Tibial nerve (tissue), 4 donors: ENCODE data around the gene AP3D1. TPM values are rescaled to one million over a fixed set of nuclear protein-coding genes. Genes with fewer than 3 reads are reported as not detected.

ENCODE experiments used
- DNase-seq, 2 donors: peaks; one replicate each; pipeline ENCODE4 v3.0.0-alpha.2; 2019; ENCODE audit warnings: low spot score in 2 of 2
- H3K27ac ChIP-seq, 4 donors: fragments of 200-600 bp; sonication (generic) in 3 of 4; one replicate each; pipeline ENCODE4 v1.5.1; 2017 to 2019; ENCODE audit warnings: mild to moderate bottlenecking in 1 of 4
- H3K27me3 ChIP-seq, 2 donors: fragments of 200-600 bp; sonication (generic) in 1 of 2; one replicate each; pipeline versions ENCODE4 v1.5.1 to v1.6.0; 2017 to 2019
- H3K36me3 ChIP-seq, 3 donors: fragments of 200-600 bp; sonication (generic); one replicate each; pipeline ENCODE4 v1.5.1; 2018 to 2019
- H3K4me1 ChIP-seq, 4 donors: fragments of 200-600 bp; sonication (generic) in 3 of 4; one replicate each; pipeline ENCODE4 v1.5.1; 2017 to 2019
- H3K4me3 ChIP-seq, 4 donors: fragments of 200-600 bp; sonication (generic) in 3 of 4; one replicate each; pipeline ENCODE4 v1.5.1; 2017 to 2019; ENCODE audit warnings: mild to moderate bottlenecking in 1 of 4, moderate library complexity in 1 of 4
- H3K9me3 ChIP-seq, 4 donors: fragments of 200-600 bp; sonication (generic) in 3 of 4; one replicate each; pipeline ENCODE4 v1.5.1; 2017 to 2019
- EP300 ChIP-seq, 2 donors: sonication (generic); formaldehyde crosslinking; IDR thresholded peaks; one replicate each; pipeline ENCODE4 v1.6.1; 2017; ENCODE audit warnings: antibody characterized with exemption in 2 of 2, mild to moderate bottlenecking in 1 of 2
- POLR2A ChIP-seq, 2 donors: fragments of 450-650 bp; IDR thresholded peaks; one replicate each; pipeline ENCODE4 v1.6.1; 2017; ENCODE audit warnings: antibody characterized with exemption in 2 of 2, mild to moderate bottlenecking in 2 of 2, moderate library complexity in 2 of 2
- WGBS, 2 donors: methylation state at CpG; one replicate each; pipeline ENCODE4 v1.1.5; 2018; 5-methylcytosine and 5-hydroxymethylcytosine counted together
- total RNA-seq, 4 donors: library from RNA; depleted of rRNA; stranded (reverse); fragments of >200 nt; gene quantifications; one replicate each; pipeline ENCODE4 v1.1.0, GENCODE V29; 2016
- TF ChIP-seq, protein P1 (sequence below), 5 experiments: fragments of 200-600 bp in 3 of 5; fragments of 450-650 bp in 2 of 5; sonication (generic) in 3 of 5; IDR thresholded peaks; one replicate each; pipeline ENCODE4 v1.5.1; 2016 to 2019; ENCODE audit warnings: antibody characterized with exemption in 5 of 5, mild to moderate bottlenecking in 3 of 5, moderate library complexity in 2 of 5

AP3D1 gene
- total RNA-seq, 4 donors from 2014 or later, result 75.2 to 127 (median 83.3) TPM

GRCh38 chr19:2112516-2113320, 38.6 kb downstream of the AP3D1 start:
- DNase-seq, result no peak
- 81 to 87% methylated on average over 16 to 23 of the region's 23 CpGs for WGBS, 2 donors
- Histone ChIP-seq H3K27ac (peak overlapping the region in 1 of 4 donors; percentile 33), H3K36me3 (peaks cover 10 to 100% (median 81%) of the 10 kb centered on the region in 3 donors), H3K27me3 (no peaks in the 10 kb centered on the region), H3K4me1 (peaks cover 0 to 2% (median 0%) of the 10 kb centered on the region in 4 donors), H3K9me3 (no peaks in the 10 kb centered on the region), H3K4me3 (no peak overlapping the region)
- TF ChIP-seq, protein P1, sequence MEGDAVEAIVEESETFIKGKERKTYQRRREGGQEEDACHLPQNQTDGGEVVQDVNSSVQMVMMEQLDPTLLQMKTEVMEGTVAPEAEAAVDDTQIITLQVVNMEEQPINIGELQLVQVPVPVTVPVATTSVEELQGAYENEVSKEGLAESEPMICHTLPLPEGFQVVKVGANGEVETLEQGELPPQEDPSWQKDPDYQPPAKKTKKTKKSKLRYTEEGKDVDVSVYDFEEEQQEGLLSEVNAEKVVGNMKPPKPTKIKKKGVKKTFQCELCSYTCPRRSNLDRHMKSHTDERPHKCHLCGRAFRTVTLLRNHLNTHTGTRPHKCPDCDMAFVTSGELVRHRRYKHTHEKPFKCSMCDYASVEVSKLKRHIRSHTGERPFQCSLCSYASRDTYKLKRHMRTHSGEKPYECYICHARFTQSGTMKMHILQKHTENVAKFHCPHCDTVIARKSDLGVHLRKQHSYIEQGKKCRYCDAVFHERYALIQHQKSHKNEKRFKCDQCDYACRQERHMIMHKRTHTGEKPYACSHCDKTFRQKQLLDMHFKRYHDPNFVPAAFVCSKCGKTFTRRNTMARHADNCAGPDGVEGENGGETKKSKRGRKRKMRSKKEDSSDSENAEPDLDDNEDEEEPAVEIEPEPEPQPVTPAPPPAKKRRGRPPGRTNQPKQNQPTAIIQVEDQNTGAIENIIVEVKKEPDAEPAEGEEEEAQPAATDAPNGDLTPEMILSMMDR (IDR thresholded peaks at IDR 0.05), result no peak
- TF ChIP-seq POLR2A (IDR thresholded peaks at IDR 0.05) (no peak), EP300 (IDR thresholded peaks at IDR 0.05) (no peak)

DNA sequence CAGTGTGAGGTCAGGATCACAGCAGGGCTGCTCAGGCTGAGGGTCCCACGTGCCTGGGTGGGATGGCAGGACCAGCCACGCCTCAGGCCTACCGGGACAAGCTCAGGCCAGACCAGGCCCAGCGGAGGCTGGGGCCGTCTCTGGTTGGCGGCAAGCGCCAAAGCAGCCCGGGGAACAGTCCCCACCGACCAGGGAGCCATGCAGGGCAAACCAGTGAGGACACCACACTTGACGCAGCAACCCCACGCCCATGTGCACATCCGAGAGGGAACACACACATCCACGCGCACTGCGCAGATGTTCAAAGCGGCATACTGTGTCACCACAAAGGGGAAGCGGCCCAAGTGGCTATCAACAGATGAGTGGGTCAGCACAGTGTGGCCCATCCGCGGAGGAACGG, 39.5 kb downstream of the AP3D1 start:
- no peak overlapping the region for H3K4me3 ChIP-seq
- 82 to 91% methylated on average over 18 to 20 of the region's 20 CpGs for WGBS, 2 donors
- H3K27me3 ChIP-seq, result no peaks in the 10 kb centered on the region
- H3K27ac ChIP-seq, result no peak overlapping the region
- DNase-seq, result no peak
- peaks cover 10 to 100% (median 72%) of the 10 kb centered on the region in 3 donors for H3K36me3 ChIP-seq
- TF ChIP-seq POLR2A (IDR thresholded peaks at IDR 0.05) (no peak), EP300 (IDR thresholded peaks at IDR 0.05) (no peak)
- TF ChIP-seq, protein P1 (IDR thresholded peaks at IDR 0.05), result no peak
- H3K9me3 ChIP-seq, result no peaks in the 10 kb centered on the region
- peaks cover 0 to 2% (median 0%) of the 10 kb centered on the region in 4 donors for H3K4me1 ChIP-seq

DNA sequence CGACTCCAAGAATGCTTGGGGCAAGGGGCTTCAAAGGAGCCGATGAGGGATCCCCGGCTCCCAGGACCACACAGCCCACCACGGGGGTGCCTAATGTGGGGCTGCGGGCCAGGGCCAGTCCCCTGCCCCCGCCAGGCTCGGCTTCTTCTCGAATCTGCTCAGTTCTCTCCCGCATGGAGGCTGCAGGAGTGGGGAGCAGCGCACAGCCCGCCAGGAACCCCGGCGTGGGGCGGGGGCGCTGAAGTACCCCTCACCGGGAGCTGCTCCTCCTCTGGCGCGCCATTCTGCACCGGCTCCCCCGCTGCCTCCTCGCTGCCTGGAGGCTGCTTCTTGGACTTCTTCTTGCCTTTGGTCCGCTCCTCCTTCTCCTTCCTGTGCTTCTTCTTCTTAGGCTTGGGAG, 39.9 kb downstream of the AP3D1 start:
- H3K4me3 ChIP-seq, result no peak overlapping the region
- H3K36me3 ChIP-seq, result peaks cover 10 to 100% (median 68%) of the 10 kb centered on the region in 3 donors
- TF ChIP-seq EP300 (IDR thresholded peaks at IDR 0.05) (no peak), POLR2A (IDR thresholded peaks at IDR 0.05) (no peak)
- TF ChIP-seq, protein P1 (IDR thresholded peaks at IDR 0.05), result no peak
- WGBS, 2 donors, result 87 to 96% methylated on average over 21 to 22 of the region's 22 CpGs
- H3K9me3 ChIP-seq, result no peaks in the 10 kb centered on the region
- DNase-seq, result no peak
- H3K27ac ChIP-seq, result no peak overlapping the region
- H3K4me1 ChIP-seq, result peaks cover 0 to 2% (median 0%) of the 10 kb centered on the region in 4 donors
- H3K27me3 ChIP-seq, result no peaks in the 10 kb centered on the region

GRCh38 chr19:2110822-2111221, 40.5 kb downstream of the AP3D1 start:
- no peak for DNase-seq
- Histone ChIP-seq H3K4me1 (peaks cover 0 to 2% (median 0%) of the 10 kb centered on the region in 4 donors), H3K4me3 (no peak overlapping the region), H3K9me3 (peaks cover 0 to 5% (median 0%) of the 10 kb centered on the region in 4 donors), H3K27me3 (no peaks in the 10 kb centered on the region), H3K36me3 (peaks cover 10 to 100% (median 62%) of the 10 kb centered on the region in 3 donors), H3K27ac (no peak overlapping the region)
- TF ChIP-seq EP300 (IDR thresholded peaks at IDR 0.05), result no peak
- TF ChIP-seq POLR2A (IDR thresholded peaks at IDR 0.05), result no peak
- TF ChIP-seq, protein P1 (IDR thresholded peaks at IDR 0.05), result no peak
- WGBS, 2 donors, result 77% methylated on average over 7 of the region's 13 CpGs; no CpG with 5 or more reads in 1 of the 2 donors
